ENCODE measurements around the gene GART.

DNA sequence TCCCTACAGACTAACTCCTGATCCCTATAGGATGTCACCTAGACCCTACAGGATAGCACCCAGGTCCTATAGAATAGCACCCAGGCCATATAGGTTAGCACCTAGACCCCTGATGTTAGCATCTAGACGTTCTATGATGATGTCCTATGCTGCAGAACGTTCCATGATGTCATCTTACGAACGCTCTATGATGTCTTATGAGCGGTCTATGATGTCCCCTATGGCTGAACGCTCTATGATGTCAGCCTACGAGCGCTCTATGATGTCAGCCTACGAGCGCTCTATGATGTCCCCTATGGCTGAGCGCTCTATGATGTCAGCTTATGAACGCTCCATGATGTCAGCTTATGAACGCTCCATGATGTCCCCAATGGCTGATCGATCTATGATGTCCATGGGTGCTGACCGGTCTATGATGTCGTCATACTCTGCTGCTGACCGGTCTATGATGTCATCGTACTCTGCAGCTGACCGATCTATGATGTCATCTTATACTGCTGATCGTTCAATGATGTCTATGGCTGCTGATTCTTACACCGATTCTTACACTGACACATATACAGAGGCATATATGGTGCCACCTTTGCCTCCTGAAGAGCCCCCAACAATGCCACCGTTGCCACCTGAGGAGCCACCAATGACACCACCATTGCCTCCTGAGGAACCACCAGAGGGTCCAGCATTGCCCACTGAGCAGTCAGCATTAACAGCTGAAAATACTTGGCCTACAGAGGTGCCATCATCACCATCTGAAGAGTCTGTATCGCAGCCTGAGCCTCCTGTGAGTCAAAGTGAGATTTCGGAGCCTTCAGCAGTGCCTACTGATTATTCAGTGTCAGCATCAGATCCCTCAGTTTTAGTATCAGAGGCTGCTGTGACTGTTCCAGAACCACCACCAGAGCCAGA, 10.4 kb upstream of the GART start:
- no peak for TF ChIP-seq EZH2 (IDR thresholded peaks at IDR 0.05; ENCODE audit: borderline replicate concordance, low read length)
- TF ChIP-seq, protein P1, sequence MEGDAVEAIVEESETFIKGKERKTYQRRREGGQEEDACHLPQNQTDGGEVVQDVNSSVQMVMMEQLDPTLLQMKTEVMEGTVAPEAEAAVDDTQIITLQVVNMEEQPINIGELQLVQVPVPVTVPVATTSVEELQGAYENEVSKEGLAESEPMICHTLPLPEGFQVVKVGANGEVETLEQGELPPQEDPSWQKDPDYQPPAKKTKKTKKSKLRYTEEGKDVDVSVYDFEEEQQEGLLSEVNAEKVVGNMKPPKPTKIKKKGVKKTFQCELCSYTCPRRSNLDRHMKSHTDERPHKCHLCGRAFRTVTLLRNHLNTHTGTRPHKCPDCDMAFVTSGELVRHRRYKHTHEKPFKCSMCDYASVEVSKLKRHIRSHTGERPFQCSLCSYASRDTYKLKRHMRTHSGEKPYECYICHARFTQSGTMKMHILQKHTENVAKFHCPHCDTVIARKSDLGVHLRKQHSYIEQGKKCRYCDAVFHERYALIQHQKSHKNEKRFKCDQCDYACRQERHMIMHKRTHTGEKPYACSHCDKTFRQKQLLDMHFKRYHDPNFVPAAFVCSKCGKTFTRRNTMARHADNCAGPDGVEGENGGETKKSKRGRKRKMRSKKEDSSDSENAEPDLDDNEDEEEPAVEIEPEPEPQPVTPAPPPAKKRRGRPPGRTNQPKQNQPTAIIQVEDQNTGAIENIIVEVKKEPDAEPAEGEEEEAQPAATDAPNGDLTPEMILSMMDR (IDR thresholded peaks at IDR 0.05; ENCODE audit: low read length), result no peak
